Medulla oblongata (tissue), 1 donor: Measurements from ENCODE around the gene SMYD3.

Experiments used
- DNase-seq: peaks from one replicate; pipeline ENCODE4 v3.0.0-alpha.2; 2015; ENCODE audit errors: extremely low spot score

The SMYD3 gene

DNA sequence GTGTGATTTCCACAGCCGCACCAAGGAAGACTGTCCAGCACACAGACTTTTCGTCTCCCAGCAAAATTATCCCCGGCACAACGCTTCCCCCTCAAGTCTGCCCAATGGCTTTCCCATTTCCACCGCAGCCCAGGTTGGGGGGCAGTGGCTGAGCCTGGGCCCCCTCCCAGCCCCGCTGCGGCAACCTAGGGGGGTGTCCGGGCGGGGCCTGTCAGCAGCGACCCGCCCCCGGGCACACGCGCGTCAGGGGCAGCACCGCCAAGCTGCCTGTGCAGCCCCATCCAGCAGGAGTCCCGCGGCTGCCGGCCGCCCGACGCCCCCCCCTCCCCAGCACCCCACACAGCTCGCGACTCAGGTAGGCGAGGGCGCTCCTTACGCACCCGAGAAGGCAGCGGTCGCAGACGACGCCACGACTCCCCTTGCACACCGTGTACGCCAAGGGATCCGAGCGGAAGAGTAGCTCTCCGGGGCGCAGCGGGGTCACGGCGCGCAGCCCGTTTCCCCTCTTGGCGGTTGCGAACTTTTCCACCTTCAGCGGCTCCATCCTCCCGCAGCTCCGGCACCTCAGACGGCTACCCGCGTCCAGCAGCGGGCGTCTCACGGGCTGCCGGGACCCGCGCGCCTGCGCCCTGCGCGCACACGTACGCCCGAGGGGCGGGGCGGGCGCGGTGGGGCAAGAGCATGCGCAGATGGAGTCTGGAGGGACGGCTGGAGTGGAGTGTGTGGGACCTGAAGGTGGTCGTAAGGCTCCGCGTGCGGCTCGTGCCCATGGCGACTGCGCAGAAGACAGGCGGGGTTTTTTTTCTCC is at the start of gene SMYD3:
TSS of gene SMYD3 (minus strand) at position 606 of the 808 bp plus-strand sequence.
- peak; percentile 87 for DNase-seq

DNA sequence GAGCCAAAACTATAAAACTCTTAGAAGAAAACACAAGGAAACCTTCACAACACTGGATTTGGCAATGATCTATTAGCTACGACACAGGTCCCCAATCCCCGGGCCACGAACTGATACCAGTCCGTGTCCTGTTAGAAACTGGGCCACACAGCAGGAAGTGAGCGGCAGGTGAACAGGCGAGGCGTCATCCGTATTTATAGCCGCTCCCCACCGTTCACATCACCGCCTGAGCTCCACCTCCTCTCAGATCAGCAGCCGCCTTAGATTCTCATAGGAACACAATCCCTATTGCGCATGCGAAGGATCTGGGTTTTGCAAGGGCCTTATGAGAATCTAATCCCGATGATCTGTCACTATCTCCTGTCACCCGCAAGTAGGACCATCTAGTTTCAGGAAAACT is 47.1 kb upstream of the SMYD3 start:
- DNase-seq: no peak

DNA sequence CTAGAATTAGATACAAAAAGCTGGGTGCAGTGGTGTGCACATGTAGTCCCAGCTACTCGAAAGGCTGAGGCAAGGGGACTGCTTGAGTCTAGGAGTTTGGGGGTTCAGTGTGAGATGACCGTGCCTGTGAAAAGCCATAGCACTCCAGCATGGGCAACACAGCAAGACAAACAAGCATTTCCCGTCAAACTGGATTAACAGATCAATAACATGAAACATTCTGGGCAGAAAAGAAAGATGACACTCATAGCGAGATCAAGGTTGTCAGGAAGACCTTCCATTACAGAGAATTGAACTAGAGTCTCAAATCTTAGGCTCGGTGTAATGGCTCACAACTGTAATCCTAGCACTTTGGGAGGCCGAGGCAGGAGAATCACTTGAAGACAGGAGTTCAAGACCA is 45.0 kb upstream of the SMYD3 start:
- no peak for DNase-seq

DNA sequence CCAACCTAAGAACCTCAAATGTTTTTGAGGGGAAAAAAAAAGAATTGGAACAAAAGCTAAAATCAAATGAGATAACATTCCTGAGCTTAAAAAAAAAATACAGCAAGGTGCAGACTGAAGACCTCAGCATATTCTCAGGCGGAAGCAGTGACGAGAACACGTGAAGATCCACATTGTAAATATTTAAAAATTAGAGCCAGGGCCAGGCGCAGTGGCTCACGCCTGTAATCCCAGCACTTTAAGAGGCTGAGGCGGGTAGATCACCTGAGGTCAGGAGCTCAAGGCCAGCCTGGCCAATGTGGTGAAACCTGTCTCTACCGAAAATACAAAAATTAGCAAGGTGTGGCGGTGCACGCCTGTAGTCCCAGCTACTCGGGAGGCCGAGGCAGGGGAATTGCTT is 43.3 kb upstream of the SMYD3 start:
- DNase-seq: no peak

DNA sequence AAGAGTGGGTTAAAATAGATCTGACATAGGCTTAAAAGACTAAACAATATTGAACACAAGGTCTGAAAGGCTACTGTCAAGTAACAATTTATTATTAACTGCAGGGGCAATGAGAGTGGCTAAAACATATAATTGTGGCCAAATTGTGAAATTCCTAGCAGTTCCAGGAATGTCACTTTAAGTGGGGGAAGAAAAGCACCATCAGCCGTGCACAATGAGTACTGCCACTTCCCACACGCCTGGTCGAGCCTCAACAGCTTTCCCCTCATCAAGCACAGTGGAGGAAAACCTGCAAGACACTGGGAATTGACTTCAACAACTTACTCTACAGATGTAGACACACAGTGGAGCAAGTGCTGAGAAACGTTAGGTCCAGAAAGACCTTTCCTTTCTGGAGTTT is 42.6 kb upstream of the SMYD3 start:
- DNase-seq: no peak

DNA sequence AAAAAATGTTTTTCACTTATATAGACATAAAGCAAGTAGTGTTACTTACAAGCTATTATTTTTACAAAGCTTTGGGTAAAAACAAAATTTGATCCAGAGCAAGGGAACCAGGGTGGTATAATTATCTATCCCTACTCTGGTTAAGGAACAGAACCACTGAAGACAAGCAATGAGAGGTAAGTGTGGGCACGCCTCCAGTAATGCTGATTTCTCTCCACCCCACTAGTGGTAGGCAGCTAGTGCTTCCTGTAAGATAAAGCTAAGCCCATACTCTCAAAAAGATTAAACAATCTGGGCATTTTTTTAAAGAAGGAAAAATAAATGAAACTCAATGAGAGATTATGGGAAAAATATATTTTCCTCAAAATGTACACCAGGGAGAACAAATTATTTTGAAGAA is 36.9 kb upstream of the SMYD3 start:
- DNase-seq: no peak

DNA sequence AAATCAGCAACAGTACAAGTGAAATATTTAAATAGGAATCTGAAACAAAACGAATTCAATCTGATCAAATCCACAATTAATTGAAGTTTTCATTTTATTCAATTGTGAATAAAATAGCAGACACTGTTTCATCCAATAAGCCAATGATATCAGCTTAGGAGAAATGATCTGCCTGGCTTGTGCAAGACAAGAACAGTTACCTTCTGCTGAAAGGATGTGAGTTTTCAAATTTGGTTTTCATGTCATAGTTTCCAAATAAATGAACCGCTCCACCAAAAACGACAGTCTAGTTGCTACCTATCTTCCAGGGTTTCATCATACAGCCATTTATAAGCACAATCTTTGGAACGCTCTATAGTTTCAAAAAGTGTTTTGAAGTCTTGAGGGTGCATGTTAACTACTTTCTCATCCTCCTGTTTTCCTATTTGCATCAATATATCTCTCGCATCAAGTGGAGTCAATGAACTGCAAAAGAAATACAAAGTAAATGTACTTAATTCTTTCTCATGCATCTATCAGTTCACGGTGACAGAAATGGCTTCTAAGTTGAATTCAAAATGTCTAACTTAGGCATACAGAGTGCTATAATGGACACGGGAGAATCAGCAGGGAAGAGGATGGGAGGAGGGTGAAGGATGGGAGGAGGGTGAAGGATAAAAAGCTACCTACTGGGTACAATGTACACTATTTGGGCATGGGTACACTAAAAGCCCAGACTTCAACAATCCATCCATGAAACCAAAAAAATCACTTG is 33.8 kb upstream of the SMYD3 start:
- no peak for DNase-seq

DNA sequence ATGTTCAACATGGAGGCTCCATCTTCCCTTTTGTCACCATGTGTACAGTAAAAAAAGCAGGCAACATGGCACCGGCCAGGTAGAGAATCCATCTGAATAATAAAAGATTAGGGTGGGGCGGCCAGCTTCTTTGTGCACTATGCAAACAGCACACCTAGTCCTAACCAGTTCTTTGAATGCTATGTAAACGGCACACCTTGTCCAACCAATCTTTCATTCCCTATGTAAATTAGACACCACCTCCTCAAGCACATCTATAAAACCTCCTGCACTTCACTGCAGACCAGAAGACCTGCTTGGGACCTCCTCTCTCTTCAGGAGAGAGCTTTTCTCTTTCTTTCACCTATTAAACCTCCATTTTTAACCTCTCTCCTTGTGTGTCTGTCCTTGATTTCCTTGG is 30.8 kb upstream of the SMYD3 start:
- DNase-seq: no peak

DNA sequence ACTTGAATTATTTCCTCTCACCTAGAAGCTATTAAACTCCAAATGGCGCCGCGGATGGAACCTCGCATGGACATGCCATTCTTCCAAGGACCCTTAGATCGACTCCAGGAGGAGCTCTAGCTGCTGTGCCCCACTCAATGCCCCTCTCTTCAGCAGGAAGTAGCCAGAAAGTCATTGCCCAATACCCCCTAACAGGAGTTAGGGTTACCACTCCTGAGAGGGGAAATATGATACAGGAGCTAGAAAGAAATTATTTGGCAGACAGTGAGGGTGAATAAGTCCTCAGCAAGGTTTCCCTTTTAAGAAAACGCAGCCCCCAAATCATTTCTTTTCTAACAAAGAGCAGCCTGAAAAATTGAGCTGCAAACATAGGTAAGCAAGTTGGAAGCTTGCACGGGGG is 30.4 kb upstream of the SMYD3 start:
- no peak for DNase-seq

DNA sequence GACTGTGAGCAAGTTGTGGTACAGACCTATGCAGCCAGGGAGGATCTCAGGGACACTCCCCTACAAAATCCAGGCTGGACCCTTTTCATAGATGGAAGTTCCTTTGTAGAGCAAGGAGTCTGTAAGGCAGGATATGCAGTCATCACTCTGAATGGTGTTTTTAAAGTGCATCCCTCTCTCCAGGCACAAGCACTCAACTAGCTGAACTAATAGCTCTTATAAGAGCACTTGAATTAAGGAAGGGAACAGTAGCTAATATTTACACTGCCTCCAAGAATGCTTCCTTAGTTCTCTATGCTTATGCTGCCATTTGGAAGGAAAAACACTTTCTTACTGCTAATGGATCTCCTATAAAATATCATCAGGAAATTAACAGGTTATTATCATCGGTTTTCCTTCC is 27.0 kb upstream of the SMYD3 start:
- DNase-seq: no peak

DNA sequence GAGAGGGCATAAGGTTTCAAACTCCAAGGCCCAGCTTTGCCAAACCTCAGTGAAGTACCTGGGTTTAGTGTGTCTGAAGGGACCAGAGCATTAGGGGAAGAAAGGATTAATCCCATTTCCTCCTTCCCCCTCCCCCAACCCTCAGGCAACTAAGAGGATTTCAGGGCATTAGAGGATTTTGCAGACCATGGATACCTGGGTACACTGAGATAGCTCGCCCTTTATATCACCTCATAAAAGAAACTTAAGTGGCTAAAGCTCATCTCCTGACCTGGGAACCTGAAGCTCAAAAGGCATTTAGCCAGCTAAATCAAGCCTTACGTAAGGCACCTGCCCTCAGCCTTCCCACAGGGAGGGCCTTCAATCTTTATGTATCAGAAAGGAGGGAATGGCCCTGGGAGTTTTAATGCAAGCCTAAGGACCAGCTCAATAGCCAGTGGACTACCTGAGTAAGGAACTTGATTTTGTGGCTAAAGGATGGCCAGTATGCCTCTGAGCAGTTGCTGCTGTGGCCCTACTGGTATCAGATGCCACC is 26.4 kb upstream of the SMYD3 start:
- no peak for DNase-seq

DNA sequence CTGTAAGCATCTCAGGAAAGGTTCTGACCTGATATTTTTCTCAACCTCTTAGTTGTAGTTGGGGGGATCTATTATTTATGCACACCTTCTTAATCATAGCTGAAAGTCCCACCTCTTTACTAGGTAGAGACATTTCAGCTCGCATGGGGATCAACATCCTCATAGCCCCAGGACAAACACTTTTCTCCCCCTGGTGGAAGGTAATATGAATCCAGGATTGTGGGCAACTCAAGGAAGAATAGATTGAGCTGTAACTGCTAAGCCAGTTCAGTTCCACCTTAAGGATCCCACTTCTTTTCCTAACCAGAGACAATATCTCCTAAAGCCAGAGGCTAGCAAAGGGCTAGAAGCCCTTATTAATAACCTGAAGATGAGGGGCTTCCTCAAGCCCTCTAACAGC is 25.4 kb upstream of the SMYD3 start:
- no peak for DNase-seq

DNA sequence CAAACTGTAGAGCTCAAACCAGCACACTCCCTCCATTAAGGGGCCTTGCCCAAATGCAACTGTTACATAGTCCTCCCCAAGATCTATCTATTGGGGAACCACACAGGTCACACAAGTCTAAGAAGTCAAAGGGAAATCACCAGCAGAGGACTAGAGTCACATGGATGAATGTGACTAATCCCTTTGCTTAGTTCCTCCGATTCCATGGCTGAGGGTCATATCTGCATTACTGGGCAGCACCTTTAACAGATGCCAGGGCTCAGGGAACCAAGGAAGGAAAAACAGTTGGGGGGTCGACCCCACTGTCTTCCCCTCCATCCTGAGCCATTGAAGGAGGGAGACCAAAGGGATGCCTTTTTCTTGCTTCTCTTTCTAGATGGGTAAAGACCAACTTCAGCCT is 23.4 kb upstream of the SMYD3 start:
- DNase-seq: no peak

DNA sequence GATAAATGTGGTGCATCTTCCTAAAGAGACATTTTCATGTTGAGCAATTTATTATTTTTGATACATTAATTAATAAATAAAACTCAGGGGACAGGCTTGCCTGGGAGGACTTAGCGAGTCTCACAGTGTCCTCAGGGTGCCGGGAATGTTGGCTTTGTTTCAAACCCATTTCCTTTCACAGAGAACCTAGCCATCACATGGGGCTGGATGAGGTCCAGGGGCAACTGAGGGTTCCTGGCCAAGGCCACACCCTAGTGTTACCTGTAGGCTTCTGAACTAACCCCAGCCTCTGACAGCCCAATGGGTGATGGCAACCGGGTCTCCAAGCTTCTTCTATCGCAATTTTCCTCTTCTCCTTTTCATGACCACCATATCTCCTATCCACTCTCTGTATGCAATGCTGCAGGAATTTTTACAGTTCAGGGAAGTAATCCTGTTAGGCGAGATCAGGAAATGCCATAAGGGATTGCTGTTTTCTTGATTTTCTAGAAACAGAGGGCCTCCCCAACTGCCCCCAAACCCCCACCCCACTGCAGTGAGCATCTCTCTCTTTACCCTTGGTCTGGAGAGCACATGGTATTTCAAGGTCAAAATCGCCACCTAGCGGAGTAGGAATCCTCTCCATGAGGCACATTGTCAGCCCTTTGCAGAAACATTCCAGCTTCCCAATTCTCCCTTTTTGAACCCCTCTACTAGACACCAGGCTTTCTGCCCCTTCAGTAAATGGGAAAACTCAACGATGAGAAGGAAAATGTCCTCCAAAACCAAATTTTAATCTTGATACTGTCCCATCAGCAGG is 22.1 kb upstream of the SMYD3 start:
- DNase-seq: no peak

DNA sequence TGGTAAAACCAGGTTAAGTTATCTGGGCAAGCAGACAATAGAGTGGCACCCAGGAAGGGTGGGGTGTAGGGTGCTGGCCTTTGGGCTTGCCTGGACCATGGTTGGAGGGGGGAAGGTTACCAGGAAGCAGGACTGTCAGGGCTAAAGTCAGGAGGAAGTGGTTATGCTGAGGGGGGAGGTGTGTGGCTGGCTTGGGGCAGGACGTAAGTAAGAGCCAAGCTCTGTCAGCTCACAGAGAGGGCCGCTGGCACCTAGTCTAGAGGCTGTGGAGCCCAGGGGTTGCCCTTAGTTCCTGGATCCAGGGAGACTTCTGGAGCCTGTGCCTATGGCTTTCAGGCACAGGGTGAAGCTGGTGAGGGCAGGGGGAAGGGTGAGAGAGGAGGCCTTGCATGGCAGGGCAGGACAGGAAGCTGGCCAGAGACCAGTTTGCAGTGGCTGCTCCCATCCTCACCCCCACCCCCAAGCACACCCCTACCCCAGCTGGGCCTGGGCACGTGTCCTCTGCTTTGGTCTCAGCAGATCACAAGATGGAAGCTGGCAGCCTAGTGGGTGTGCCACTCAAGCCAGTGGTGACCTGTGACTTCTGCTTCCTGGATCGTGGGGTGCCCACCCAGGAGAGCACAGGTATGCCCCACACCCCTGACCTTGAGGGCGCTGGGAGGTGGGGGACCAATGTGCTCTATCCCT is 20.5 kb upstream of the SMYD3 start:
- no peak for DNase-seq

DNA sequence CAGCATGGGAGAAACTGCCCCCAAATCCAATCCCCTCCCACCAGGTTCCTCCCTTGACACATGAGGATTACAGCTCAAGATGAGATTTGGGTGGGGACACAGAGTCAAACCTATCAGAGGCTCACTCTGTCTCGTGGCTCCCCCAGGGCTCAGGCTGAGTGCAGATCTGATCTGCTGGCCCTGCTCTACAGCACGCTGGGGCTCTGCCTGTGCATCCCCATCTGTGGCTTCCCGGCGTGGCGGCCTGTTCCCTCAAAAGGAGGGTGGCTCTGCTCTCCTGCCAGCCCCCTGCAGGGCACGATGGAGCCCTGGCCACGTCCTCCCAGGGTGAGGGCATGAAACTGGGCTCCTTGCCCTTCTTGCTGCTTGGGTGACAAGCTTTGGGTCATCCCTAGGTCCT is 19.8 kb upstream of the SMYD3 start:
- DNase-seq: no peak

DNA sequence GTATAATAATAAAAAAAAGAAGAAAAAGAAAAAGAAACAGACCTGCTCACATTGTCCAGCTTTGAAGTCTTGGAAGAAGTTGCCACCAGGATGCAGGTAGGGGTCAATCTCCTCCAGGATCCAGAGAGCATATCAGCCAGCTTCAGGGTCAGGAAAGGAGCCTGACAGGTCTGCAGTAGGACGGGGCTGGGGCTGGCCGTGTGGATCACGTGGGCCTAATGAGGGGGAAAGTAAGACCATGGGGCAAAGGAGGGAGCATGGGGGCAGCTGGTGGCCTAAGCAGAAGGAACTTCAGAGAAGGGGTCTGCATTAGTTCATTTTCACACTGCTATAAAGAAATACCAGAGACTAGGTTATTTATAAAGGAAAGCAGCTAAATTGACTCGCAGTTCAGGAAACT is 19.3 kb upstream of the SMYD3 start:
- DNase-seq: no peak

DNA sequence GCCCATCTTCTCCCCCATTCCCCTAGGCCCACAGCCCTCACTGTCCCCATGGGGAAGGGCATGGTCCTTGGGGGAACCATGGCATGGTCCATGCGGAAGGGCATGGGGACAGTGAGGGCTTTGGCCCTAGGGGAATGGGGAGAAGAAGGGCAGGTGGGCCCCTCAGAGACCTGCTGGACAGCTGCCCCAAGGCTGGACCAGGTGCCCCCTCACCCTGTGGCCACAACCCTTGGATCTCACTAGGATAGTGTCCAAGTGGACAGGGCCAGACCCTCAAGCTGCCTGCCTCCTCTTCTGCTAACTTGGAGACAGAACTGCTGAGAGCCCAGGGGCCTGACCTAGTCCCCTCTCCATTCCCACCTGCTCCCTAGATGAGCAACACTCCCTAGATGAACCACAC is 12.4 kb upstream of the SMYD3 start:
- DNase-seq: no peak

DNA sequence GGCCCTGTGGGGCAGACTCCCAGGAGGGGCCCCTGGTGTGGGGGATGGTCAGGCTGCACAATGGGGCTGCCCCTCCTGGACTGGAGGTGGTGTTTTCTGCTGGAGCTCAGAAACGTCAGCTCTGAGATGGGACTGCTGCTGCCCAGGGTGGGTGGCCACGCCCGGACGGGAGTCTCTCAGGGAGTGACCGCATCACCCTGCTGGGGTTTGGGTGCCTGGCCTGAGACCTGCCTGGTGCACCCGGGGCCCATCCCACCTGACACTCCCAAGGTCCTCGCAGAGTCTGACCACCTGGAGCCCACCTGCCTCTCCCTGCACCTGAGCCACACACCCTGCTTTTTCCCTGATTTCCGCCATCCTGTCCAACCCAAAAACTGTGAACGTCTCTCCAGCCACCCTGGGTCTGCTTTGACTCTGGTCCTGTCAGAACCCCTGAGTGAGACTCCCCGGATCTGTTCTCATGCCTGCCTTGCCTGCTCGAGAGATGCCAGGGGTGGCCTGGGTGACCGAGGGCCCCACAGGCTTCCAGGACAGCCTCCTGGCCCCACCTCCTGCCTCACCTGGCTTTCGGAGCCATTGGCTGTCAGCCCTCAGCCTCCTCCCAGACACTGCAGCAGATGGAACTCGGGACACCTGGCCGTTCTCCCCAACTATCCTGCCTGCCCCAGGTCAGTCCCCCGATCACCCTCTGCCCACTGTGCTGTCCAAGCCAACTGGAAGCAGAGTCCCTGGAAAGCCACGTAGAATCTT is 11.6 kb upstream of the SMYD3 start:
- no peak for DNase-seq

DNA sequence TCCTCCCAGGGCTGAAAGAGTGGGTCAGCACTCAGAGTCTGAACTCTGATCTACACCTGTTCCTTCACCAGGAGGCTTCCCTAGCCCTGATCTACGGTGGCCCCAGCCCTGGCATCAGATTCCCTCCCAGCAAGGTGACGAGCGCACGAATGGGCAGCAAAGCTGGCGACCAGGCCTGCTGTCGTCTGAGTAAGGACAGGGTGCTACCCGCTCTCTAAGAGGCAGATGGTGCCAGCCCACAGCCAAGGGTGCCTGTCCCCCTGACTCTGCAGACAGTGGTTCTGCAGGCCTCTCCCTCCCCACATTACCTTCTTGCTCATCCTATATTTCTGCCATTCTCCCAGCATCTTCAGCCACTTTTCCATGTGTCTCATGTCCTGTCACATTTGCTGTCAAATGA is 10.3 kb upstream of the SMYD3 start:
- DNase-seq: no peak

DNA sequence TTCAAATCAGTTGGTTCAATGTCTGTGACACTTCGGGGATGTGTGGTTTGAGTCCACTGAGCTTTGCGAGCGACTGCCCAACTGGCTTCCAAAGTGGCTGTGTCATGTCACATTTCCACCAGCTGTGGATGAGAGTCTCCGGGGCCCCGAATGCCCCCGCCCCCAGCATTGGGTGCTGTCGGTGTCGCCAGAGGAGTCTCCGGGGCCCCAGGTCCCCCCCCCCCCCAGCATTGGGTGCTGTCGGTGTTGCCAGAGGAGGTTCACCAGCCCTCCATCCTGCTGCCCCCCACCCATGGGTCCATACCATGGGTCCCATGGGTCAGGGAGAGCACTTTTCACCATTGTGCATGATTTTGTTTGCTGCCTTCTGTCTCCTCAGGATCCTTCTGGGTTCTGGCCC is 9.0 kb upstream of the SMYD3 start:
- DNase-seq: no peak
